GM12864 (cell line): Measurements from ENCODE around the gene IREB2.

ENCODE experiments used
- DNase-seq: peaks from one replicate; pipeline ENCODE4 v3.0.0-alpha.2; 2011; ENCODE audit warnings: low read depth
- H3K4me3 ChIP-seq: 2 replicates; pipeline ENCODE4 v1.5.1; 2011; ENCODE audit warnings: mild to moderate bottlenecking, low read depth, low read length, control low read depth
- CTCF ChIP-seq: IDR thresholded peaks from 2 replicates; pipeline ENCODE4 v1.5.1; 2011; ENCODE audit warnings: low read depth, mild to moderate bottlenecking, moderate library complexity, low read length, control low read depth, inconsistent platforms; ENCODE audit errors: missing control alignments

IREB2 gene

GRCh38 chr15:78406016-78406585 lies 31.9 kb upstream of the IREB2 start:
- DNase-seq: no peak
- TF ChIP-seq CTCF: no peak
- H3K4me3 ChIP-seq: no peak overlapping the region

DNA sequence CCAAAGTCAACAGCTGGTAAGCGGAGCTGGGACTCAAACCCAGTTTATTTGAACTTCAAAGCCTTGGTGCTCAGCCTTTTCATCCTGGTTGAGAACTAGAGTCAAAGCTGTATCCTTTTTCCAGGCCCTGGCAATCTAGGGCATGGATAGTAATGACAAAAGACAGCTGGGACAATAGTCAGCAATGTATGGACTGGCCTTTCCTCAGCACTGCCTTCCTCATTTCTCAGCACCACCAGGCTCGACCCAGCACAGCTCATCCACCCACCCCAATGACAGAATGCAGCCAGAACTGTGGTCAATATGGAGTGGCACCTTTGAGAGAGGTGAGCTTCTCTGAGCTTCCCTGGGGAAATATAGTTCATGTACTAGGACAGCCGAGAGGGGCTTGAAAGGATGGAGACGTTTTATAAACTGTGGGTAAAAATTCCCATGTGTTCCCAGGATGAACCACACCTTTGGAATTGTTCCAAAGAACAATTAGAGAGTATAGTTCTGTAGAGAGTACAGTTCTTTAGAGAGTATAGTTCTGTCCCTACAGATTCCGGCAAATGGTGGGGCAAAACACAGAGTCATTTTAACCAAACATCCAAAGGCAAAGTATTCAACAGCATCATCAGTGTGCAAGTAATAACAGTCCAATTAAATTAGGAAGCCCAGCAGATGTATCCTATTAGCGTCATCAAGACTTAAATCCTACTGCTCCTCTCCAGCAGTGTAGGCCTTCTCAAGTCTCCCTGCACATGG lies 30.2 kb upstream of the IREB2 start:
- no peak for DNase-seq
- no peak for TF ChIP-seq CTCF
- no peak overlapping the region for H3K4me3 ChIP-seq

DNA sequence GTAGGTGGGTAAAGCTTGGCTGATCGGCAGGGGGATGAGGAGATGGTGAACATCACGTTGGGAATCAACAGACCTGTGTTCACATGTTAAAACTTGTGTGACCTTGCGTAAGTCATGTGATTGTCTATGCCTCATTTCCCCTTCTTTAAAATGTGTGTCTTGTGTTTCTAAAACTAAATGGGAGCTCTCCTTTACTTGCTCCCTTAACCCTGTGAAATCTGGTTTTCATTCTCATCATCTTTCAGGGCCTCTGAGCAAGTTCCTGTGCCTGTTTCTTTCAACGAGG lies 29.7 kb upstream of the IREB2 start:
- TF ChIP-seq CTCF: no peak
- no peak overlapping the region for H3K4me3 ChIP-seq
- DNase-seq: no peak

GRCh38 chr15:78408961-78409360 lies 29.1 kb upstream of the IREB2 start:
- no peak for DNase-seq
- no peak overlapping the region for H3K4me3 ChIP-seq
- TF ChIP-seq CTCF: no peak

DNA sequence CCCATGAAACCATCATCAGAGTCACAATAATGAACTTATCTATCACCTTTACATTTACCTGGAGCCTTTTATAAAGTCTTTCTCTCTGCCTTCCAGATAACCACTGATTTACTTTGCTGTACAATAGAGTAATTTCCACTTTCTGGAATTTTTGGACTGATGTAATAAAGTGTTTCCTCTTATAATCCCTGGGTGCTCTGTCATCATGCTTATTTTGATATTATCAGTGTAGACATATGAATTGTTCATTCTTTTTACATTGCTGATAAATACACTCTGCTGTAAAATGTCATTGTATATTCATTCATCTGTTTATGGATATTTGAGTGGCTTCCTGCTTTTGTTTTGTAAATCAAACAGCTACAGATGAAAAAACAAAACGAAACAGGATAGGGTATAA lies 27.0 kb upstream of the IREB2 start:
- H3K4me3 ChIP-seq: no peak overlapping the region
- DNase-seq: no peak
- no peak for TF ChIP-seq CTCF

- no peak for DNase-seq
- no peak for TF ChIP-seq CTCF
- H3K4me3 ChIP-seq: no peak overlapping the region
Observed at GRCh38 chr15:78414621-78415250, 23.3 kb upstream of the IREB2 start.

GRCh38 chr15:78415284-78415683 lies 22.7 kb upstream of the IREB2 start:
- no peak overlapping the region for H3K4me3 ChIP-seq
- DNase-seq: no peak
- no peak for TF ChIP-seq CTCF
